MM.1S (cell line): ENCODE results near the gene PERM1.

Experiments
- CTCF ChIP-seq: fragments of 300-600 bp; sonication (generic); IDR thresholded peaks from 2 replicates; pipeline ENCODE4 v1.5.1; 2016; ENCODE audit warnings: antibody characterized with exemption, low read length, mixed read lengths
- EZH2phosphoT487 ChIP-seq: fragments of 300-600 bp; sonication (generic); IDR thresholded peaks from 2 replicates; pipeline ENCODE4 v1.6.1; 2018; ENCODE audit warnings: antibody characterized with exemption, low read length

- TF ChIP-seq CTCF (no peak), EZH2phosphoT487 (no peak)
Measured at GRCh38 chr1:997993-998744, 16.3 kb upstream of the PERM1 start.
